ENCODE results near the gene POC1A. TPM values are rescaled to one million over a fixed set of nuclear protein-coding genes. Genes with fewer than 3 reads are reported as not detected.

POC1A gene
- total RNA-seq, 1 donor from 2014 or later, result 30.1 TPM

GRCh38 chr3:52118156-52118875 lies 35.9 kb downstream of the POC1A start:
- Mint-ChIP-seq H3K4me3 (no peak overlapping the region), H3K27me3 (ENCODE audit: low read depth) (no peaks in the 10 kb centered on the region), H3K4me1 (peaks cover 19% of the 10 kb centered on the region), H3K9me3 (no peaks in the 10 kb centered on the region), H3K36me3 (ENCODE audit: low read depth) (peaks cover 13% of the 10 kb centered on the region), H3K27ac (ENCODE audit: unreplicated experiment) (peak overlapping the region; percentile 47)
- DNase-seq (ENCODE audit: low read depth, low spot score), result no peak
- no peak for TF ChIP-seq CTCF (conservative IDR thresholded peaks at IDR 0.05)

- Mint-ChIP-seq H3K27me3 (ENCODE audit: low read depth) (no peaks in the 10 kb centered on the region), H3K27ac (ENCODE audit: unreplicated experiment) (no peak overlapping the region), H3K36me3 (ENCODE audit: low read depth) (peaks cover 13% of the 10 kb centered on the region), H3K4me1 (peaks cover 19% of the 10 kb centered on the region), H3K9me3 (no peaks in the 10 kb centered on the region), H3K4me3 (no peak overlapping the region)
- DNase-seq (ENCODE audit: low read depth, low spot score), result no peak
- no peak for TF ChIP-seq CTCF (conservative IDR thresholded peaks at IDR 0.05)
Measured at GRCh38 chr3:52117537-52117936, 36.7 kb downstream of the POC1A start.

GRCh38 chr3:52112056-52112455 lies 42.2 kb downstream of the POC1A start:
- Mint-ChIP-seq H3K4me1 (peaks cover 25% of the 10 kb centered on the region), H3K9me3 (no peaks in the 10 kb centered on the region), H3K36me3 (ENCODE audit: low read depth) (peaks cover 3% of the 10 kb centered on the region), H3K4me3 (no peak overlapping the region), H3K27me3 (ENCODE audit: low read depth) (no peaks in the 10 kb centered on the region), H3K27ac (ENCODE audit: unreplicated experiment) (no peak overlapping the region)
- DNase-seq (ENCODE audit: low read depth, low spot score), result no peak
- TF ChIP-seq CTCF (conservative IDR thresholded peaks at IDR 0.05), result no peak

GRCh38 chr3:52110502-52110901 lies 43.7 kb downstream of the POC1A start:
- Mint-ChIP-seq H3K36me3 (ENCODE audit: low read depth) (peaks cover 6% of the 10 kb centered on the region), H3K27me3 (ENCODE audit: low read depth) (no peaks in the 10 kb centered on the region)

GRCh38 chr3:52109611-52110301 lies 44.5 kb downstream of the POC1A start:
- Mint-ChIP-seq H3K36me3 (ENCODE audit: low read depth) (peaks cover 6% of the 10 kb centered on the region), H3K27me3 (ENCODE audit: low read depth) (no peaks in the 10 kb centered on the region), H3K4me3 (no peak overlapping the region), H3K4me1 (peaks cover 25% of the 10 kb centered on the region), H3K27ac (ENCODE audit: unreplicated experiment) (no peak overlapping the region), H3K9me3 (no peaks in the 10 kb centered on the region)
- no peak for DNase-seq (ENCODE audit: low read depth, low spot score)
- no peak for TF ChIP-seq CTCF (conservative IDR thresholded peaks at IDR 0.05)

More at GRCh38 chr3:52110502-52110901, 43.7 kb downstream of the POC1A start:
- Mint-ChIP-seq H3K9me3 (no peaks in the 10 kb centered on the region), H3K4me3 (no peak overlapping the region), H3K4me1 (peaks cover 25% of the 10 kb centered on the region), H3K27ac (ENCODE audit: unreplicated experiment) (no peak overlapping the region)
- no peak for TF ChIP-seq CTCF (conservative IDR thresholded peaks at IDR 0.05)
- no peak for DNase-seq (ENCODE audit: low read depth, low spot score)
